Pancreas (tissue), 10 donors: ENCODE data around the gene NLGN1. TPM values are rescaled to one million over a fixed set of nuclear protein-coding genes. Genes with fewer than 3 reads are reported as not detected.

Experiments used
- ATAC-seq, 4 donors: fragments of 200-7000 bp; cut with Tn5 transposase; one replicate each; pipeline versions ENCODE4 v1.8.0 to v1.9.1; 2020; ENCODE audit warnings: mild to moderate bottlenecking in 4 of 4, moderate library complexity in 4 of 4
- DNase-seq, 6 donors: peaks; one replicate each; pipeline ENCODE4 v3.0.0-alpha.2; 2020
- FAIRE-seq: peaks from 2 replicates; lab custom pipeline; 2012; peaks lifted over from hg19 to GRCh38; lab: Jason Lieb, UNC
- H3K27ac ChIP-seq, 4 donors: fragments of 200-600 bp; sonication (generic); 1 replicate in 3 of 4; 2 replicates in 1 of 4; pipeline versions ENCODE4 v1.5.0 to v1.8.0; 2020
- H3K27me3 ChIP-seq, 4 donors: fragments of 200-600 bp; one replicate each; pipeline ENCODE4 v1.8.0; 2021
- H3K36me3 ChIP-seq, 3 donors: fragments of 200-600 bp; sonication (generic) in 1 of 3; one replicate each; pipeline versions ENCODE4 v1.5.0 to v1.8.0; 2020 to 2021
- H3K4me1 ChIP-seq, 3 donors: fragments of 200-600 bp; one replicate each; pipeline ENCODE4 v1.8.0; 2021
- H3K4me3 ChIP-seq, 4 donors: fragments of 200-600 bp; sonication (generic) in 2 of 4; one replicate each; pipeline versions ENCODE4 v1.5.0 to v1.8.0; 2020 to 2021
- H3K9me3 ChIP-seq, 4 donors: fragments of 200-600 bp; one replicate each; pipeline ENCODE4 v1.8.0; 2021
- CTCF ChIP-seq, 4 donors: fragments of 200-600 bp; sonication (generic) in 3 of 4; IDR thresholded peaks; one replicate each; pipeline versions ENCODE4 v1.5.0 to v1.8.0; 2021; ENCODE audit warnings: antibody characterized with exemption in 4 of 4
- WGBS, 2 donors: extraction: QIAGEN DNeasy Blood & Tissue Kit; methylation state at CpG; one replicate each; pipeline ENCODE4 v1.1.7; 2013; 5-methylcytosine and 5-hydroxymethylcytosine counted together
- intact Hi-C, 3 donors: fragments of 100-400 bp; cut with DNase I; formaldehyde crosslinking; loops; one replicate each; pipeline versions ENCODE4 v1.11.1 to v1.14.2; 2022
- polyA plus RNA-seq, 2 donors: library from polyadenylated mRNA; stranded (reverse); fragments of 200-250 nt; gene quantifications; one replicate each; pipeline ENCODE4 v1.2.3, GENCODE V29; 2013
- total RNA-seq, 6 donors: library from RNA; stranded (reverse); fragmentation: NEBNext Ultra II Directional in 4 of 6; extraction: Animal tissue kit (Norgen Biotek cat#: 25700) in 4 of 6; gene quantifications; one replicate each; pipeline versions ENCODE4 v1.2.1 to v1.2.4, GENCODE V29; 2021 to 2023
- donor health status: healthy with polysubstance abuse.
- donor health status: DM: no; HTN: no; CAD: no; lungs with moderate emphysema.
- donor health status: DM: no; HTN: no; CAD: no.
- donor health status: control.
- donor health status: control.
- donor health status: Bipolar disorder and iron deficiency.
- donor health status: DM: yes; HTN: yes; CAD: no.
- donor health status: DM: no; HTN: no; CAD: no.
- donor health status: DM: no; HTN: no; CAD: no.
- donor health status: DM: yes; HTN: yes; CAD: no.

Gene NLGN1
- total and polyA plus RNA-seq, 8 donors: 0.49 to 2.3 (median 0.84) TPM

- TF ChIP-seq CTCF (IDR thresholded peaks at IDR 0.05): no peak
- intact Hi-C loops: no loop called here
- Histone ChIP-seq H3K27me3 (no peaks in the 10 kb centered on the region), H3K27ac (no peak overlapping the region), H3K4me3 (no peak overlapping the region), H3K9me3 (no peaks in the 10 kb centered on the region), H3K4me1 (no peaks in the 10 kb centered on the region), H3K36me3 (no peaks in the 10 kb centered on the region)
- ATAC-seq (peak; percentile 50 to 75 (median 62)), DNase-seq (peak in 1 of 6 donors; percentile 16), FAIRE-seq (no peak)
- WGBS, 2 donors: 60 to 68% methylated on average over 4 of the region's 4 CpGs
Measured at GRCh38 chr3:173745952-173746682, 348.6 kb downstream of the NLGN1 start.

GRCh38 chr3:173747427-173747826 lies 349.9 kb downstream of the NLGN1 start:
- no peak for FAIRE-seq
- no peak for TF ChIP-seq CTCF (IDR thresholded peaks at IDR 0.05)
- intact Hi-C loops: no loop called here

GRCh38 chr3:173748105-173748504 lies 350.6 kb downstream of the NLGN1 start:
- intact Hi-C loops: no loop called here

More at GRCh38 chr3:173747427-173747826, 349.9 kb downstream of the NLGN1 start:
- WGBS, 2 donors: 74 to 86% methylated on average over 3 of the region's 3 CpGs
- DNase-seq (no peak), ATAC-seq (no peak)
- H3K27ac ChIP-seq: no peak overlapping the region
- no peaks in the 10 kb centered on the region for H3K27me3 ChIP-seq
- H3K9me3 ChIP-seq: no peaks in the 10 kb centered on the region
- no peaks in the 10 kb centered on the region for H3K4me1 ChIP-seq
- H3K4me3 ChIP-seq: no peak overlapping the region
- no peaks in the 10 kb centered on the region for H3K36me3 ChIP-seq

DNA sequence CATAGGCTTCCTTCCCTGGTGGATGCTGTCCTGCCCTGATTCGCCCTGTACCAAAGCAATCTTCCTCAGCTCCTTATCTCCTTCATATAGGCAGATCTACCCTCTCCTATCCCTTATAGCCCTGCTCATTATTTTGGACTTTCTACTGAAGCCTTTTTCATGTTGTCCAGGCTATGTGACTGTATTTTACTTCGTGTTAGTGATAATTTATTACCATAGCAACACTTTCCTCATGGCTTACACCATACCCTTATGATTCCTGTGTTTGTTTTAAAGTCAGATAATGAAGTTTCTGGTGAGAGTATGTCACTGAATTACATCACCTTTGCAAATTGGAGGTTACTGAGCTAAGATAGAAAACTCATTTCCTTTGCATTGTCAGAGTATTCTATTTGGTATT lies 352.6 kb downstream of the NLGN1 start:
- H3K27ac ChIP-seq: no peak overlapping the region
- H3K4me1 ChIP-seq: no peaks in the 10 kb centered on the region
- FAIRE-seq (no peak), DNase-seq (no peak), ATAC-seq (peak in 1 of 4 donors; percentile 40)
- intact Hi-C loops: no loop called here
- no peak overlapping the region for H3K4me3 ChIP-seq
- H3K27me3 ChIP-seq: no peaks in the 10 kb centered on the region
- no peak for TF ChIP-seq CTCF (IDR thresholded peaks at IDR 0.05)
- H3K36me3 ChIP-seq: no peaks in the 10 kb centered on the region
- no peaks in the 10 kb centered on the region for H3K9me3 ChIP-seq
- 30 to 43% methylated on average over 2 of the region's 2 CpGs for WGBS, 2 donors

More at GRCh38 chr3:173748105-173748504, 350.6 kb downstream of the NLGN1 start:
- H3K36me3 ChIP-seq: no peaks in the 10 kb centered on the region
- no peak for DNase-seq
- no peak overlapping the region for H3K27ac ChIP-seq
- no peaks in the 10 kb centered on the region for H3K9me3 ChIP-seq
- no peak for ATAC-seq
- TF ChIP-seq CTCF (IDR thresholded peaks at IDR 0.05): no peak
- H3K4me3 ChIP-seq: no peak overlapping the region
- WGBS, 2 donors: 87 to 92% methylated on average over 1 of the region's 1 CpG
- no peaks in the 10 kb centered on the region for H3K27me3 ChIP-seq
- no peak for FAIRE-seq
- no peaks in the 10 kb centered on the region for H3K4me1 ChIP-seq

- ATAC-seq (no peak), DNase-seq (no peak), FAIRE-seq (no peak)
- Histone ChIP-seq H3K4me1 (no peaks in the 10 kb centered on the region), H3K4me3 (no peak overlapping the region), H3K9me3 (no peaks in the 10 kb centered on the region), H3K27me3 (no peaks in the 10 kb centered on the region), H3K36me3 (no peaks in the 10 kb centered on the region), H3K27ac (no peak overlapping the region)
- no peak for TF ChIP-seq CTCF (IDR thresholded peaks at IDR 0.05)
- intact Hi-C loops: no loop called here
- 85% methylated on average over 1 of the region's 1 CpG for WGBS, 2 donors
Measured at GRCh38 chr3:173750591-173750990, 353.0 kb downstream of the NLGN1 start.
